Hepatocyte (in vitro differentiated cells): ENCODE results near the gene UPP1. TPM values are rescaled to one million over a fixed set of nuclear protein-coding genes. Genes with fewer than 3 reads are reported as not detected.

Experiments used
- DNase-seq: peaks from one replicate; pipeline ENCODE4 v3.0.0-alpha.2; 2016; ENCODE audit warnings: low spot score
- H2AFZ ChIP-seq: fragments of 200-600 bp; sonication (generic); 2 replicates; pipeline ENCODE4 v1.6.0; 2016; ENCODE audit warnings: antibody characterized with exemption, mild to moderate bottlenecking
- H3K27ac ChIP-seq: fragments of 200-600 bp; sonication (generic); 2 replicates; pipeline ENCODE4 v1.5.1; 2016; ENCODE audit warnings: mild to moderate bottlenecking
- H3K27me3 ChIP-seq: fragments of 200-600 bp; sonication (generic); 2 replicates; pipeline ENCODE4 v1.6.1; 2016
- H3K36me3 ChIP-seq: fragments of 200-600 bp; sonication (generic); replicated peaks from 2 replicates; pipeline ENCODE4 v1.5.1; 2016; ENCODE audit warnings: low read depth; ENCODE audit not compliant: insufficient read depth
- H3K4me1 ChIP-seq: fragments of 200-600 bp; sonication (generic); 2 replicates; pipeline ENCODE4 v1.5.1; 2016; ENCODE audit warnings: mild to moderate bottlenecking, moderate library complexity; ENCODE audit not compliant: insufficient read depth
- H3K4me2 ChIP-seq: fragments of 200-600 bp; sonication (generic); 2 replicates; pipeline ENCODE4 v1.6.0; 2016
- H3K4me3 ChIP-seq: fragments of 200-600 bp; sonication (generic); 2 replicates; pipeline ENCODE4 v1.5.1; 2016; ENCODE audit warnings: mild to moderate bottlenecking
- H3K79me2 ChIP-seq: fragments of 200-600 bp; sonication (generic); 2 replicates; pipeline ENCODE4 v1.6.0; 2017; ENCODE audit warnings: mild to moderate bottlenecking
- H3K9me2 ChIP-seq: fragments of 200-600 bp; sonication (generic); replicated peaks from 2 replicates; pipeline ENCODE4 v1.6.0; 2017; ENCODE audit warnings: mild to moderate bottlenecking; ENCODE audit not compliant: insufficient read depth
- H3K9me3 ChIP-seq: fragments of 200-600 bp; sonication (generic); 2 replicates; pipeline ENCODE4 v1.5.1; 2016; ENCODE audit warnings: low read depth, mild to moderate bottlenecking
- H4K20me1 ChIP-seq: fragments of 200-600 bp; sonication (generic); 2 replicates; pipeline ENCODE4 v1.6.0; 2016; ENCODE audit warnings: mild to moderate bottlenecking; ENCODE audit not compliant: insufficient read depth, poor library complexity, severe bottlenecking
- EZH2 ChIP-seq: fragments of 200-600 bp; sonication (generic); IDR thresholded peaks from 2 replicates; pipeline ENCODE4 v1.6.1; 2016; ENCODE audit warnings: antibody characterized with exemption, mild to moderate bottlenecking, borderline replicate concordance
- EZH2phosphoT487 ChIP-seq: fragments of 200-600 bp; sonication (generic); IDR thresholded peaks from one replicate; pipeline ENCODE4 v1.6.1; 2018; ENCODE audit warnings: antibody characterized with exemption, mild to moderate bottlenecking, low read depth, moderate library complexity; ENCODE audit not compliant: unreplicated experiment, severe bottlenecking
- WGBS: methylation state at CpG from one replicate; pipeline ENCODE4 v1.1.6; 2016; ENCODE audit warnings: low lambda C conversion rate; ENCODE audit errors: missing lambda C conversion rate; 5-methylcytosine and 5-hydroxymethylcytosine counted together
- polyA plus RNA-seq: library from polyadenylated mRNA; unstranded; fragments of >200 nt; fragmentation: Nextera tagmentation; extraction: Ambion mirVana; gene quantifications from 2 replicates; pipeline ENCODE4 v1.2.1, GENCODE V29; 2016
- total RNA-seq: library from RNA; depleted of rRNA; stranded (reverse); fragments of >200 nt; gene quantifications from 2 replicates; pipeline ENCODE4 v1.2.3, GENCODE V29; 2014
- TF ChIP-seq, protein P1 (sequence below): fragments of 200-600 bp; sonication (generic); IDR thresholded peaks from 2 replicates; pipeline ENCODE4 v1.5.1; 2016; ENCODE audit warnings: antibody characterized with exemption, mild to moderate bottlenecking; ENCODE audit not compliant: poor library complexity

Gene UPP1
- total and polyA plus RNA-seq, 2 experiments from 2014 or later, result 12.7 to 38.7 TPM

DNA sequence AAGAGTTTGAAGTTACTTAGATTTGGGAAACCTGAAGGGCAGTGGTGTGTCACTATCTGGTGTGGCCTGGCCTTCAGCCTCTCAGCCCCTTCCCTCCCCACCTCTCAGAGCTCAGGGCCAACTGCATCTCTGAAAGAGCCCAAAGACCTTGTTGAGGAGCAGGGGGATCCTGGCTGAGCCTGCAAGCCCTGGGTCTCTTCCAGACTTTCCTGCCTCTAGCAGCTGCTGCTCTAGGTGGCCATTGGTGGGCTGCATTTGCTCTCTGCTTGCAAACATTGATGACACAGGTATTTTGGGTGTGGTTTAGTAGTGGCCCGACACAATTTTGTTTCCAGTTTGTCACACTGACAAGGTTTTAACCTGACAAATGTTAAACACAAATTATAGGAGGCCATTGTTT, 3.1 kb upstream of the UPP1 start:
- H3K9me2 ChIP-seq, result no peaks in the 10 kb centered on the region
- H3K27me3 ChIP-seq, result no peaks in the 10 kb centered on the region
- H3K4me3 ChIP-seq, result no peak overlapping the region
- no peaks in the 10 kb centered on the region for H3K79me2 ChIP-seq
- H3K9me3 ChIP-seq, result no peaks in the 10 kb centered on the region
- TF ChIP-seq, protein P1, sequence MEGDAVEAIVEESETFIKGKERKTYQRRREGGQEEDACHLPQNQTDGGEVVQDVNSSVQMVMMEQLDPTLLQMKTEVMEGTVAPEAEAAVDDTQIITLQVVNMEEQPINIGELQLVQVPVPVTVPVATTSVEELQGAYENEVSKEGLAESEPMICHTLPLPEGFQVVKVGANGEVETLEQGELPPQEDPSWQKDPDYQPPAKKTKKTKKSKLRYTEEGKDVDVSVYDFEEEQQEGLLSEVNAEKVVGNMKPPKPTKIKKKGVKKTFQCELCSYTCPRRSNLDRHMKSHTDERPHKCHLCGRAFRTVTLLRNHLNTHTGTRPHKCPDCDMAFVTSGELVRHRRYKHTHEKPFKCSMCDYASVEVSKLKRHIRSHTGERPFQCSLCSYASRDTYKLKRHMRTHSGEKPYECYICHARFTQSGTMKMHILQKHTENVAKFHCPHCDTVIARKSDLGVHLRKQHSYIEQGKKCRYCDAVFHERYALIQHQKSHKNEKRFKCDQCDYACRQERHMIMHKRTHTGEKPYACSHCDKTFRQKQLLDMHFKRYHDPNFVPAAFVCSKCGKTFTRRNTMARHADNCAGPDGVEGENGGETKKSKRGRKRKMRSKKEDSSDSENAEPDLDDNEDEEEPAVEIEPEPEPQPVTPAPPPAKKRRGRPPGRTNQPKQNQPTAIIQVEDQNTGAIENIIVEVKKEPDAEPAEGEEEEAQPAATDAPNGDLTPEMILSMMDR, result no peak
- no peak for TF ChIP-seq EZH2
- TF ChIP-seq EZH2phosphoT487, result no peak
- no peak for DNase-seq
- H3K4me2 ChIP-seq, result no peak overlapping the region
- WGBS, result 44% methylated on average over 1 of the region's 1 CpG
- H3K36me3 ChIP-seq, result no peaks in the 10 kb centered on the region
- peaks cover 16% of the 10 kb centered on the region for H3K4me1 ChIP-seq
- peak overlapping the region; percentile 86 for H3K27ac ChIP-seq
- H4K20me1 ChIP-seq, result no peaks in the 10 kb centered on the region
- H2AFZ ChIP-seq, result no peak overlapping the region

DNA sequence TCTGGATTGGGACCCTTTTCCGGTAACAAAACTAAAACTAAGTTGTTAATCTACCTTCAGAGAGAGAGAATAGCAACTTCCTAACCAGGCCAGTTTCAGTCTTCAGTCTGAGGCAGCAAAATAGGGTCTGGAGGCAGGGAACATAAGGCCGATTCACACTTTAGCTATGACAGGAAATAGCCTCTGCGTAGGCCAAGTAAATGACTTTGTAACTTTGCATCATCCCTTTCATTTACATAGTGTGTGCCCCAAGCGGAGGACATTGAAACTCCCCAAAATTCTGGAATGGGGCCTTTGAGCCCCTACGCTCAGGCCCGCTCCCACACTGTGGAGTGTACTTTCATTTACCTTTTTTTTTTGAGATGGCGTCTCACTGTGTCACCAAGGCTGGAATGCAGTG, 1.7 kb upstream of the UPP1 start:
- DNase-seq, result no peak
- TF ChIP-seq EZH2phosphoT487 (no peak), EZH2 (no peak)
- TF ChIP-seq, protein P1, result no peak
- Histone ChIP-seq H3K9me2 (no peaks in the 10 kb centered on the region), H3K36me3 (no peaks in the 10 kb centered on the region), H2AFZ (no peak overlapping the region), H3K9me3 (no peaks in the 10 kb centered on the region), H3K4me2 (no peak overlapping the region), H3K27me3 (no peaks in the 10 kb centered on the region), H3K4me3 (no peak overlapping the region), H4K20me1 (no peaks in the 10 kb centered on the region), H3K79me2 (no peaks in the 10 kb centered on the region), H3K4me1 (peaks cover 16% of the 10 kb centered on the region), H3K27ac (peak overlapping the region; percentile 97)
- 95% methylated on average over 7 of the region's 7 CpGs for WGBS

DNA sequence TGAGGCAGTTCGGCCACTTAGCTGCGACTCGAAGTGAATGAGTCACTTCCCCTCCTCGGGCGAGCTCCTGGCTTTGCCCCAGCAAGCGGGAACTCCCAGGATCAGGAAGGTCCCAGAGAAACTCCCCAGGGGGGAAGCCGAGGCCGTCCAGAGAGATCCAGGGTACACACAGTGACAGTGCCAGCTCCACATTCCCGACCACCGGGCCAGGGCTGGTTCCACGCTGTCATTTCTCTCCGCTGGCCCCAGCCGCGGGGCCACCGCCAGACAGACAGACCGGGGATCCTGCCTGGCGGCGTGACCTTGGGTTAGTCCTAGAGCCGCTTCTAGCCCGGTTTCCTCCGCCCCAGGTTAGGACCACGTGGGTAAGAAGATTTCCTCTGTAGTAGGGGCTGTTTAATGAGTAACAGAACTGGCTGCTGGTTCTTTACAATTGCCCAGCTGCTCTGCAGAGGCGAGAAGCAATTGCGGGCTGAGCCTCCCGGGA, 463 bp upstream of the UPP1 start:
- peak overlapping the region; percentile 7 for H2AFZ ChIP-seq
- H3K27ac ChIP-seq, result peak overlapping the region; percentile 97
- under 1% methylated on average over 22 of the region's 25 CpGs for WGBS
- H3K36me3 ChIP-seq, result no peaks in the 10 kb centered on the region
- H3K4me1 ChIP-seq, result peaks cover 16% of the 10 kb centered on the region
- DNase-seq, result peak; percentile 94
- no peaks in the 10 kb centered on the region for H4K20me1 ChIP-seq
- H3K4me3 ChIP-seq, result no peak overlapping the region
- no peaks in the 10 kb centered on the region for H3K79me2 ChIP-seq
- H3K9me2 ChIP-seq, result no peaks in the 10 kb centered on the region
- H3K27me3 ChIP-seq, result no peaks in the 10 kb centered on the region
- TF ChIP-seq, protein P1, result no peak
- TF ChIP-seq EZH2phosphoT487 (no peak), EZH2 (no peak)
- H3K9me3 ChIP-seq, result no peaks in the 10 kb centered on the region
- H3K4me2 ChIP-seq, result peak overlapping the region; percentile 94
